ENCODE data around the gene AQP10.
"Not testable (repeated sequence)": the region's sequence is repeated elsewhere in the genome, so short reads cannot be mapped to it uniquely, and the experiment has no call there.

AQP10 gene

GRCh38 chr1:154342836-154343472 lies 22.1 kb downstream of the AQP10 start:
- in situ Hi-C loops (cut with MboI; ENCODE audit: low sequenced_read_pairs): no loop called here

- in situ Hi-C loops (cut with MboI; ENCODE audit: low sequenced_read_pairs): no loop called here
Observed at GRCh38 chr1:154344977-154345837, 24.3 kb downstream of the AQP10 start.

GRCh38 chr1:154346276-154346917 lies 25.5 kb downstream of the AQP10 start:
- in situ Hi-C loops (cut with MboI; ENCODE audit: low sequenced_read_pairs): no loop called here

GRCh38 chr1:154347961-154348360 lies 27.1 kb downstream of the AQP10 start:
- in situ Hi-C loops (cut with MboI; ENCODE audit: low sequenced_read_pairs): no loop called here

GRCh38 chr1:154348429-154349076 lies 27.7 kb downstream of the AQP10 start:
- in situ Hi-C loops (cut with MboI; ENCODE audit: low sequenced_read_pairs): no loop called here

GRCh38 chr1:154349121-154349520 lies 28.2 kb downstream of the AQP10 start:
- in situ Hi-C loops (cut with MboI; ENCODE audit: low sequenced_read_pairs): no loop called here

- in situ Hi-C loops (cut with MboI; ENCODE audit: low sequenced_read_pairs): no loop called here
Observed at GRCh38 chr1:154350383-154350782, 29.5 kb downstream of the AQP10 start.

GRCh38 chr1:154351363-154352068 lies 30.6 kb downstream of the AQP10 start:
- in situ Hi-C loops (cut with MboI; ENCODE audit: low sequenced_read_pairs): no loop called here

- in situ Hi-C loops (cut with MboI; ENCODE audit: low sequenced_read_pairs): no loop called here
Observed at GRCh38 chr1:154352245-154352580, 31.3 kb downstream of the AQP10 start.

GRCh38 chr1:154352581-154353459 lies 31.9 kb downstream of the AQP10 start:
- in situ Hi-C loops (cut with MboI; ENCODE audit: low sequenced_read_pairs): no loop called here

- in situ Hi-C loops (cut with MboI; ENCODE audit: low sequenced_read_pairs): no loop called here
Observed at GRCh38 chr1:154353460-154353904, 32.6 kb downstream of the AQP10 start.

- in situ Hi-C loops (cut with MboI; ENCODE audit: low sequenced_read_pairs): no loop called here
Observed at GRCh38 chr1:154353966-154354365, 33.1 kb downstream of the AQP10 start.

GRCh38 chr1:154358519-154358918 lies 37.6 kb downstream of the AQP10 start:
- in situ Hi-C loops (cut with MboI; ENCODE audit: low sequenced_read_pairs): no loop called here

GRCh38 chr1:154360288-154360687 lies 39.4 kb downstream of the AQP10 start:
- in situ Hi-C loops (cut with MboI; ENCODE audit: low sequenced_read_pairs): no loop called here

- in situ Hi-C loops (cut with MboI; ENCODE audit: low sequenced_read_pairs): not testable (repeated sequence)
Observed at GRCh38 chr1:154360881-154361280, 40.0 kb downstream of the AQP10 start.

- in situ Hi-C loops (cut with MboI; ENCODE audit: low sequenced_read_pairs): no loop called here
Observed at GRCh38 chr1:154361357-154361756, 40.5 kb downstream of the AQP10 start.

GRCh38 chr1:154371436-154371835 lies 50.5 kb downstream of the AQP10 start:
- in situ Hi-C loops (cut with MboI; ENCODE audit: low sequenced_read_pairs): no loop called here

GRCh38 chr1:154373777-154374357 lies 53.0 kb downstream of the AQP10 start:
- in situ Hi-C loops (cut with MboI; ENCODE audit: low sequenced_read_pairs): not testable (repeated sequence)

Measured in HL-60/S4 treated with phorbol 12-myristate 13-acetate at 8.2 ng/mL for 4 days and 3 days (cell line).